Natural killer cell (primary cell): ENCODE data around the gene ATP5MG. TPM values are rescaled to one million over a fixed set of nuclear protein-coding genes. Genes with fewer than 3 reads are reported as not detected.
A peak's percentile ranks its signal among the peaks of the same experiment; 100 is the strongest.

Source experiments
- ATAC-seq, 3 donors: fragments of 150-1000 bp in 2 of 3; fragments of 200-7000 bp in 1 of 3; cut with Tn5 transposase; 1 replicate in 1 of 3; 2 replicates in 2 of 3; pipeline ENCODE4 v1.10.0; 2021; ENCODE audit warnings: mild to moderate bottlenecking in 2 of 3, moderate library complexity in 2 of 3
- DNase-seq, 2 donors: peaks; one replicate each; pipeline versions ENCODE4 v3.0.0 to v3.0.0-alpha.2; 2013 to 2021; ENCODE audit warnings: mixed read lengths in 1 of 2
- H3K27ac ChIP-seq: one replicate; pipeline ENCODE4 v1.5.1; 2013; ENCODE audit warnings: mild to moderate bottlenecking, low read length
- H3K27me3 ChIP-seq: one replicate; pipeline ENCODE4 v1.6.1; 2013; ENCODE audit warnings: low read length; ENCODE audit not compliant: control insufficient read depth, insufficient read depth
- H3K36me3 ChIP-seq: one replicate; pipeline ENCODE4 v1.6.1; 2013; ENCODE audit warnings: low read length; ENCODE audit not compliant: control insufficient read depth, insufficient read depth
- H3K4me1 ChIP-seq: one replicate; pipeline ENCODE4 v1.6.1; 2013; ENCODE audit warnings: low read length; ENCODE audit not compliant: control insufficient read depth, insufficient read depth
- H3K4me3 ChIP-seq: one replicate; pipeline ENCODE4 v1.5.1; 2013; ENCODE audit warnings: low read length
- H3K9me3 ChIP-seq: one replicate; pipeline ENCODE4 v1.6.1; 2013; ENCODE audit warnings: low read length; ENCODE audit not compliant: control insufficient read depth, insufficient read depth
- H3K27ac Mint-ChIP-seq, 2 donors: one replicate each; pipeline ENCODE4 v1.8.0; 2022; ENCODE audit warnings: mild to moderate bottlenecking in 2 of 2, mixed read lengths in 2 of 2, moderate library complexity in 1 of 2
- H3K27me3 Mint-ChIP-seq, 2 donors: one replicate each; pipeline ENCODE4 v1.8.0; 2022; ENCODE audit warnings: low read depth in 2 of 2, mixed read lengths in 2 of 2
- H3K36me3 Mint-ChIP-seq: one replicate; pipeline ENCODE4 v1.8.0; 2022; ENCODE audit warnings: mixed read lengths
- H3K4me1 Mint-ChIP-seq, 2 donors: one replicate each; pipeline ENCODE4 v1.8.0; 2022; ENCODE audit warnings: mixed read lengths in 2 of 2
- H3K4me3 Mint-ChIP-seq: one replicate; pipeline ENCODE4 v1.8.0; 2022; ENCODE audit warnings: mild to moderate bottlenecking, moderate library complexity, mixed read lengths
- H3K9me3 Mint-ChIP-seq, 2 donors: one replicate each; pipeline ENCODE4 v1.8.0; 2022; ENCODE audit warnings: mixed read lengths in 2 of 2
- CTCF ChIP-seq: fragments of 200-600 bp; IDR thresholded peaks from one replicate; pipeline ENCODE4 v1.8.0; 2022; ENCODE audit warnings: antibody characterized with exemption
- WGBS: methylation state at CpG from one replicate; pipeline ENCODE4 v1.1.7; 2013; ENCODE audit warnings: missing lambda C conversion rate; ENCODE audit not compliant: insufficient coverage; 5-methylcytosine and 5-hydroxymethylcytosine counted together
- intact Hi-C: fragments of 100-400 bp; cut with micrococcal nuclease; formaldehyde crosslinking; loops from one replicate; pipeline ENCODE4 v1.14.2; 2022
- total RNA-seq, 4 donors: library from RNA; stranded (reverse); fragments of 120-200 nt in 1 of 4; gene quantifications; one replicate each; pipeline versions ENCODE4 v1.2.3 to v1.2.4, GENCODE V29; 2013 to 2022

Gene ATP5MG
- total RNA-seq, 3 donors from 2014 or later (not counting 1 experiment from before 2014, with no cell fraction given), result 90.3 to 135 (median 107) TPM

- H3K4me1 ChIP-seq, result peaks cover 7% of the 10 kb centered on the region
Observed at GRCh38 chr11:118442908-118443589, 41.6 kb downstream of the ATP5MG start.

GRCh38 chr11:118443590-118444218 lies 42.3 kb downstream of the ATP5MG start:
- Mint-ChIP-seq H3K4me3 (no peak overlapping the region), H3K27me3 (no peaks in the 10 kb centered on the region), H3K27ac (peak overlapping the region; percentile 56 to 98), H3K9me3 (no peaks in the 10 kb centered on the region), H3K4me1 (peaks cover 89 to 91% of the 10 kb centered on the region in 2 donors), H3K36me3 (no peaks in the 10 kb centered on the region)
- Histone ChIP-seq H3K4me1 (peaks cover 5% of the 10 kb centered on the region), H3K9me3 (no peaks in the 10 kb centered on the region), H3K27me3 (no peaks in the 10 kb centered on the region), H3K27ac (no peak overlapping the region), H3K4me3 (no peak overlapping the region), H3K36me3 (peaks cover 8% of the 10 kb centered on the region)
- WGBS, result 60% methylated on average over 1 of the region's 2 CpGs
- intact Hi-C loops, result no loop called here
- no peak for TF ChIP-seq CTCF
- ATAC-seq (no peak), DNase-seq (peak in 1 of 2 donors; percentile 59)

More at GRCh38 chr11:118442908-118443589, 41.6 kb downstream of the ATP5MG start:
- intact Hi-C loops, result no loop called here
- H3K27ac ChIP-seq, result no peak overlapping the region
- DNase-seq, result no peak
- Mint-ChIP-seq H3K9me3 (no peaks in the 10 kb centered on the region), H3K4me3 (no peak overlapping the region), H3K36me3 (no peaks in the 10 kb centered on the region), H3K4me1 (peaks cover 94 to 95% of the 10 kb centered on the region in 2 donors), H3K27me3 (no peaks in the 10 kb centered on the region), H3K27ac (peak overlapping the region; percentile 56 to 98)
- no peaks in the 10 kb centered on the region for H3K27me3 ChIP-seq
- H3K9me3 ChIP-seq, result no peaks in the 10 kb centered on the region
- H3K4me3 ChIP-seq, result no peak overlapping the region
- TF ChIP-seq CTCF, result no peak
- WGBS, result 87% methylated on average over 3 of the region's 4 CpGs
- ATAC-seq, result no peak
- H3K36me3 ChIP-seq, result peaks cover 8% of the 10 kb centered on the region

- Histone ChIP-seq H3K4me1 (peaks cover 3% of the 10 kb centered on the region), H3K27me3 (no peaks in the 10 kb centered on the region), H3K4me3 (no peak overlapping the region), H3K36me3 (peaks cover 3% of the 10 kb centered on the region), H3K27ac (no peak overlapping the region), H3K9me3 (no peaks in the 10 kb centered on the region)
- no peak for DNase-seq
- Mint-ChIP-seq H3K36me3 (no peaks in the 10 kb centered on the region), H3K4me1 (peaks cover 63 to 65% of the 10 kb centered on the region in 2 donors), H3K27me3 (no peaks in the 10 kb centered on the region), H3K27ac (no peak overlapping the region), H3K4me3 (no peak overlapping the region), H3K9me3 (no peaks in the 10 kb centered on the region)
- no peak for TF ChIP-seq CTCF
- ATAC-seq, result no peak
- 91% methylated on average over 3 of the region's 4 CpGs for WGBS
- intact Hi-C loops, result no loop called here
Observed at GRCh38 chr11:118447423-118447822, 46.0 kb downstream of the ATP5MG start.
